A549 treated with GW870086 at 1 μM for 4 hours (cell line): Measurements from ENCODE around the gene NHSL1. TPM values are rescaled to one million over a fixed set of nuclear protein-coding genes. Genes with fewer than 3 reads are reported as not detected.

Experiments used
- total RNA-seq: library from RNA; stranded (reverse); fragments of 200-300 nt; extraction: Qiagen RNA extraction; gene quantifications from 5 replicates; pipeline ENCODE4 v1.2.3, GENCODE V29; 2022; ENCODE audit warnings: low read depth

NHSL1 gene, protein sequence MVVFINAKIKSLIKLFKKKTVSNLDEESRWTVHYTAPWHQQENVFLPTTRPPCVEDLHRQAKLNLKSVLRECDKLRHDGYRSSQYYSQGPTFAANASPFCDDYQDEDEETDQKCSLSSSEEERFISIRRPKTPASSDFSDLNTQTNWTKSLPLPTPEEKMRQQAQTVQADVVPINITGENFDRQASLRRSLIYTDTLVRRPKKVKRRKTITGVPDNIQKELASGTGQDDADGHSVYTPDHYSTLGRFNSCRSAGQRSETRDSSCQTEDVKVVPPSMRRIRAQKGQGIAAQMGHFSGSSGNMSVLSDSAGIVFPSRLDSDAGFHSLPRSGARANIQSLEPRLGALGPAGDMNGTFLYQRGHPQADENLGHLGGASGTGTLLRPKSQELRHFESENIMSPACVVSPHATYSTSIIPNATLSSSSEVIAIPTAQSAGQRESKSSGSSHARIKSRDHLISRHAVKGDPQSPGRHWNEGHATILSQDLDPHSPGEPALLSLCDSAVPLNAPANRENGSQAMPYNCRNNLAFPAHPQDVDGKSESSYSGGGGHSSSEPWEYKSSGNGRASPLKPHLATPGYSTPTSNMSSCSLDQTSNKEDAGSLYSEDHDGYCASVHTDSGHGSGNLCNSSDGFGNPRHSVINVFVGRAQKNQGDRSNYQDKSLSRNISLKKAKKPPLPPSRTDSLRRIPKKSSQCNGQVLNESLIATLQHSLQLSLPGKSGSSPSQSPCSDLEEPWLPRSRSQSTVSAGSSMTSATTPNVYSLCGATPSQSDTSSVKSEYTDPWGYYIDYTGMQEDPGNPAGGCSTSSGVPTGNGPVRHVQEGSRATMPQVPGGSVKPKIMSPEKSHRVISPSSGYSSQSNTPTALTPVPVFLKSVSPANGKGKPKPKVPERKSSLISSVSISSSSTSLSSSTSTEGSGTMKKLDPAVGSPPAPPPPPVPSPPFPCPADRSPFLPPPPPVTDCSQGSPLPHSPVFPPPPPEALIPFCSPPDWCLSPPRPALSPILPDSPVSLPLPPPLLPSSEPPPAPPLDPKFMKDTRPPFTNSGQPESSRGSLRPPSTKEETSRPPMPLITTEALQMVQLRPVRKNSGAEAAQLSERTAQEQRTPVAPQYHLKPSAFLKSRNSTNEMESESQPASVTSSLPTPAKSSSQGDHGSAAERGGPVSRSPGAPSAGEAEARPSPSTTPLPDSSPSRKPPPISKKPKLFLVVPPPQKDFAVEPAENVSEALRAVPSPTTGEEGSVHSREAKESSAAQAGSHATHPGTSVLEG (N-terminal part only)
- total RNA-seq, result 2.3 to 4.7 TPM (median 4.0 TPM) in 5 replicates

DNA sequence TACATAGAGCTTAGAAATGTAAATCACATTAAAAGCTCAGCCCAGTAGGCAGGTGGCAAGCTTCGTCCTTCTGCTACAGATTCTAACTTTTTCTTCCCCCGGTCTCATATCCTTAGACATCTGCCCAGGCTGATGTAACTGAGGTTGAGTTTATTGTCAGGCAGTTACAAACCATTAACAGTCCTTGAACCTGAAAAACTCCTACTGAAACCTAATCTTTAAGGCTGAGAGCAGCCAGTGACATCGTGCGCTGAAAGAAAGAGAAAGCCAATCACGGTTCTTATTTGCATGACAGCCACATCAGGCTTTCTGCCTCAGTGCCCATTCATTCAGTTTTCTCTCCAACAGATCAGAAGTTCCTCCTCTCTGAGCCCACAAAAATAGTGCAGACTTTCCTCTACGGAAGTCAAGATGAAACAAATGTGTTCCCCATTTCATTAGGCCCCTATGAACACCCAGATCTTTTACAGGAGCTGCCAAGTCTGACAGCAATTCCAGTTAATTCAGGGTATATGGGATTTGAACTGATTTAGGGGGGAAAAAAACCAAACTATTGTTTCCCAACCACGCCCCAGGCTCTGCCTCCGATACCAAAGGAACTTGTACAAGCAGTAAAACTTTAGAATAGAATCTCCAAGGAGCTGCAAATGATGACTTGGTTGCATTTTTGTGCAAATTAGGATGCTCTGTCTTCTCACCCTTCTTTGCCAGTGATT lies at the start of gene NHSL1:
TSS of gene NHSL1 (minus strand) at position 192 of the 716 bp plus-strand sequence. CDS start 204 bp downstream, outside the sequence.

GRCh38 chr6:138403801-138404665 lies 95.3 kb downstream of the NHSL1 start, which contains the start of gene HEBP2:
Gene HEBP2, plus strand, starts transcription at chr6:138404223. Its CDS starts 273 bp downstream, at chr6:138404496.

DNA sequence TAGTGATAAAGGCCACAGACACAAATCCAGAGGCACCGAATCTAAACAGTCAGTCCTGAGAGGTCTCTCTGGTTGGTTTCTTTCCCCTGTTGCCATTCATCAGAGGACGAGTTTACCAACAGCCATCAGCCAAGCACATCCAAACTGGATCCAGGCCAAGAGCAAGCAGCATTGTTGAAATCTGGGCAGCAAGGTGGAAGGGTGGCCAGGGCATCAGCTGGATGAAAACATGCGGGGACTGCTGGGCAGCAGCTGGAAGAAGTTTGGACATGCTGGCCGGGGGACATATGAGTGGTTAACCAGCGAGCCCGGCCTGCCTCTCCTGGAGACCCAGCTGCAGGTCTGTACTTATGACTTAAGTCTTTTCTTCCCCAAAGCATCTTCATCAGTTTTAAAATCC lies 121.5 kb downstream of the NHSL1 start, which contains the start of gene SMIM28:
TSS of gene SMIM28 (plus strand) at position 62 of the 400 bp plus-strand sequence. CDS start at position 230, 168 bp downstream.

Other genes starting within 250 kb of the NHSL1 start
- not detected in 5 replicates for gene SMIM28, start 121.6 kb downstream of the NHSL1 start, total RNA-seq
- gene HEBP2, start 95.3 kb downstream of the NHSL1 start, total RNA-seq, result 18.7 to 39.8 TPM (median 37.1 TPM) in 5 replicates